T-helper 9 cell (primary cell): ENCODE measurements around the gene PORCN.
"Not testable (repeated sequence)": the region's sequence is repeated elsewhere in the genome, so short reads cannot be mapped to it uniquely, and the experiment has no call there.

Experiments used
- DNase-seq: peaks from one replicate; pipeline ENCODE4 v3.0.0-alpha.2; 2020

Gene PORCN

DNA sequence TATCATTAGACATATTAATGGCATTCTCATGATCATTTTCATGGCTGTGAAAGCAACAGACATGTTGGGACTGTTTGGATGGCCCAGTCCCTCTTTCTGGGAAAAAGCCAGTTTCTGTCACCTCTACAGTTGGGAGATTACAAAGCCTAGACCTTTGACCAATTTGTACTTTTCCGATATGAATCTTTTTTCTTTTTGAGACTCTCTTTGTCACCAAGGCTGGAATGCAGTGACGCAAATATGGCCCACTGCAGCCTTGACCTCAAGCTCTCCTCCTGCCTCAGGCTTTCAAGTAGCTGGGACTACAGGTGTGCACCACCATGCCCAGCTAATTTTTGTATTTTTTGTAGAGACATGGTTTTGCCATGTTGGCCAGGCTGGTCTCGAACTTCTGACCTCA is 40.1 kb downstream of the PORCN start:
- no peak for DNase-seq

DNA sequence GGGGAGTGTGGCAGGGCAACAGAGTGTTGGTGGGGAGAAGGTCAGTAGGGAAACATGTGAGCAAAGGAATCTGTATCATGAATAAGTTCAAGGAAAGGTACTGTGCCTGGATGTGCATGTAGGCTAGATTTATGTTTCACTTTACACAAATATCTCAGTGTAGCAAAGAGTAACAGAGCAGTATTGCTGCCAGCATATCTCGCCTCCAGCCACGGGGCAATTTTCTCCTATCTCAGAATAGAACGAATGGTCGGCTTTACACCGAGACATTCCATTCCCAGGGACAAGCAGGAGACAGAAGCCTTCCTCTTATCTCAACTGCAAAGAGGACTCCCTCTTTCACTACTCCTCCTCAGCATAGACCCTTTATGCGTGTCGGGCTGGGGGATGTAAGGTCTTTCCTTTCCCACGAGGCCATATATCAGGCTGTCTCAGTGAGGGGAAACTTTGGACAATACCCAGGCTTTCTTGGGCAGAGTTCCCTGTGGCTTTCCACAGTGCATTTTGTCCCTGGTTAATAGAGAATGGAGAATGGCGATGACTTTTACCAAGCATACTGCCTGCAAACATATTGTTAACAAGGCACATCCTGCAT is 47.0 kb downstream of the PORCN start:
- DNase-seq: not testable (repeated sequence)

DNA sequence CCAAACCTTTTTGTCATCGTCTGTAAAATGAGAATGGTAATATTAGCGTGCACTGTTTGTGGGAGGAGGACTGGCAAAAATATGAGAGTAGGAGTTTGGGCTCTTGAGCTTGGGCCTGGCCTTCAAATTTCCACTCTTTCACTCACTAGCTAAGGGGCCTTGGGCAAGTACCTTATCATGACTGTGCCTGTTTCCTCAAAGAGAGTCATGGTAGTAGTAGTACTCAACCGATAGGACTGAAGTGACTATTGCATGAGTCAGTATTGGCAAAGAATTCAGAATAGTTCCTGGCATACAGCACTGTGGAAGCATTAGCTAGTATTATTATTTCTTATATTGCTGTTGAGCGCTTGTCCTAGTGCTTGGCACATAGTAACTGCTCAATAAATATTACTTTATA is 49.5 kb downstream of the PORCN start:
- no peak for DNase-seq

GRCh38 chrX:48559636-48560035 is 50.8 kb downstream of the PORCN start:
- DNase-seq: no peak

DNA sequence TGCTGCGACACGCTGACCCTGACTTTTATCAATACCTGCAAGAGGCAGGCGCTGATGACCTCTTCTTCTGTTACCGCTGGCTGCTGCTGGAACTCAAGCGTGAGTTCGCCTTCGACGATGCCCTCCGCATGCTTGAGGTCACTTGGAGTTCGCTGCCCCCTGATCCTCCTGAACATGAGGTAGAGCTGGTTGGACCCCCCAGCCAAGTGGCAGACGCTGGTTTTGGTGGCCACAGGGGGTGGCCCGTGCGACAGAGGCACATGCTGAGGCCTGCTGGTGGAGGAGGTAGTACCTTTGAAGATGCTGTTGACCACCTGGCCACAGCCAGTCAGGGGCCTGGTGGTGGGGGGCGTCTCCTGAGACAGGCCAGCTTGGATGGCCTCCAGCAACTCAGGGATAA is 51.3 kb downstream of the PORCN start:
- no peak for DNase-seq

- no peak for DNase-seq
Observed at GRCh38 chrX:48560681-48561080, 51.9 kb downstream of the PORCN start.

DNA sequence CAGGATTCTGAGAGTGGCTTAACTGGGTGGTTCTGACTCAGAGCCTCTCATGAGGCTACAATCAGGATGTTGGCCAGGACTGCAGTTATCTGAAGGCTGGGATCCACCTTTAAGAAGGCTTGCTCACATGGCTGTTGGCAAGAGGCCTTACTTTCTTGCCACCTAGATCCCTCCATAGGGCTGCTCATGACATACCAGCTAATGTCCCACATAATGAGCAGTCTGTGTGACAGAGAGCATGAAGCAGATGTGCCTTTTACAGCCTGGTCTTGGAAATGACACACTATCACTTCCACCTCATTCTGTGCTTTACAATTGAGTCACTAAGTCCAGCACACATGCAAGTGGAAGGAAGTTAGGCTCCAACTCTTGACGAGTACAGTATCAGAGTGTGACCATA is 61.2 kb downstream of the PORCN start:
- DNase-seq: no peak
